Activated T-cell treated with anti-CD3 and anti-CD28 coated beads, Interleukin-2, amount 50 U/mL, for 48 hours (primary cell): ENCODE results near the gene ADPRHL1.

ENCODE experiments used
- DNase-seq, 2 experiments: peaks; one replicate each; pipeline ENCODE4 v3.0.0-alpha.2; 2020

ADPRHL1 gene

GRCh38 chr13:113452942-113453901 is at the start of gene ADPRHL1:
Gene ADPRHL1 (minus strand): TSS chr13:113453488. CDS start chr13:113453437, 51 bp downstream.
- no peak for DNase-seq

GRCh38 chr13:113502686-113503085 is 49.4 kb upstream of the ADPRHL1 start:
- no peak for DNase-seq

GRCh38 chr13:113500530-113501265 is 47.4 kb upstream of the ADPRHL1 start:
- no peak for DNase-seq

GRCh38 chr13:113499936-113500335 is 46.6 kb upstream of the ADPRHL1 start:
- no peak for DNase-seq

- DNase-seq = no peak
These were observed 45.6 kb upstream of the ADPRHL1 start for GRCh38 chr13:113498905-113499304.

- no peak for DNase-seq
These were observed 43.9 kb upstream of the ADPRHL1 start for GRCh38 chr13:113497217-113497616.

- DNase-seq = no peak
These were observed 42.4 kb upstream of the ADPRHL1 start for GRCh38 chr13:113495494-113496210.

GRCh38 chr13:113493315-113493951 is 40.1 kb upstream of the ADPRHL1 start:
- DNase-seq = no peak

GRCh38 chr13:113491982-113492381 is 38.7 kb upstream of the ADPRHL1 start:
- no peak for DNase-seq

- DNase-seq = peak; percentile 22
These were observed 38.2 kb upstream of the ADPRHL1 start for GRCh38 chr13:113491418-113491883.

- DNase-seq = peak; percentile 87 to 90
These were observed 37.5 kb upstream of the ADPRHL1 start, which contains the start of gene DCUN1D2 for GRCh38 chr13:113490496-113491417. Gene DCUN1D2 (minus strand): TSS chr13:113490711. CDS start chr13:113490669, 42 bp downstream.

- DNase-seq = peak; percentile 60 to 64
These were observed 36.5 kb upstream of the ADPRHL1 start for GRCh38 chr13:113489549-113490495.

- no peak for DNase-seq
These were observed 35.9 kb upstream of the ADPRHL1 start for GRCh38 chr13:113489171-113489548.

GRCh38 chr13:113488283-113488682 is 35.0 kb upstream of the ADPRHL1 start:
- no peak for DNase-seq

GRCh38 chr13:113486698-113487097 is 33.4 kb upstream of the ADPRHL1 start:
- DNase-seq = no peak

GRCh38 chr13:113485545-113485944 is 32.3 kb upstream of the ADPRHL1 start:
- DNase-seq = no peak

- no peak for DNase-seq
These were observed 30.4 kb upstream of the ADPRHL1 start for GRCh38 chr13:113483504-113484293.

GRCh38 chr13:113483081-113483480 is 29.8 kb upstream of the ADPRHL1 start:
- DNase-seq = no peak

- no peak for DNase-seq
These were observed 25.9 kb upstream of the ADPRHL1 start for GRCh38 chr13:113479179-113479578.
